HCT116 (cell line): ENCODE results near the gene KRT77. TPM values are rescaled to one million over a fixed set of nuclear protein-coding genes. Genes with fewer than 3 reads are reported as not detected.
A peak's percentile ranks its signal among the peaks of the same experiment; 100 is the strongest.

ENCODE experiments used
- ATAC-seq: fragments of 200-7000 bp; cut with Tn5 transposase; 2 replicates; pipeline ENCODE4 v1.9.1; 2020; ENCODE audit warnings: mild to moderate bottlenecking, moderate library complexity
- BruUV-seq: library from RNA; stranded (reverse); fragments of 400-500 nt; replicated peaks from 2 replicates; lab custom pipeline; 2021; lab: Mats Ljungman, UMichigan
- CTCF ChIA-PET: fragments of 300-600 bp; sonication (Branson Sonifier 250); formaldehyde crosslinking; loops from one replicate; lab custom pipeline; 2021; ENCODE audit warnings: antibody characterized with exemption; lab: Charles Lee
- POLR2A ChIA-PET: fragments of 300-600, 350-600 bp; sonication (Branson Sonifier 250); formaldehyde crosslinking; loops from one replicate; lab custom pipeline; 2021; ENCODE audit warnings: antibody characterized with exemption; lab: Charles Lee
- RAD21 ChIA-PET, 2 experiments: fragments of 300-600 bp; sonication (Branson Sonifier 250); formaldehyde crosslinking; loops; one replicate each; lab custom pipeline; 2023; ENCODE audit warnings: low total read pairs in 2 of 2; ENCODE audit not compliant: uncharacterized antibody in 2 of 2, unreplicated experiment in 2 of 2, low non-redundant PET in 1 of 2; lab: Charles Lee
- DNase-seq: peaks from one replicate; pipeline ENCODE4 v3.0.0-alpha.2; 2010; ENCODE audit warnings: low read depth, low spot score
- H2AFZ ChIP-seq: fragments of 200-600 bp; shearing (Covaris generic), sonication (generic); 2 replicates; pipeline ENCODE4 v1.6.1; 2017; ENCODE audit warnings: low read depth, mixed run types, mixed read lengths, antibody characterized with exemption, low read length; ENCODE audit not compliant: poor library complexity, severe bottlenecking
- H3K27ac ChIP-seq: 2 replicates; pipeline ENCODE4 v1.5.1; 2012; ENCODE audit warnings: low read depth, low read length
- H3K27me3 ChIP-seq: fragments of 200-600 bp; sonication (generic); 2 replicates; pipeline ENCODE4 v1.6.1; 2016; ENCODE audit warnings: mixed run types, low read length, mixed read lengths; ENCODE audit not compliant: insufficient read depth
- H3K36me3 ChIP-seq, 2 experiments: fragments of 200-500 bp in 1 of 2; fragments of 200-600 bp in 1 of 2; sonication (Bioruptor generic) in 1 of 2; sonication (generic) in 1 of 2; 2 replicates each; pipeline versions ENCODE4 v1.5.1 to v1.6.1; 2014 to 2016; ENCODE audit warnings: low read length in 2 of 2, inconsistent platforms in 1 of 2, mixed read lengths in 1 of 2, mixed run types in 1 of 2; ENCODE audit not compliant: insufficient read depth in 2 of 2, control insufficient read depth in 1 of 2
- H3K4me1 ChIP-seq, 2 experiments: fragments of 200-600 bp in 1 of 2; sonication (generic) in 1 of 2; 2 replicates each; pipeline versions ENCODE4 v1.5.1 to v1.6.1; 2012 to 2017; ENCODE audit warnings: low read length in 2 of 2, inconsistent platforms in 1 of 2, mild to moderate bottlenecking in 1 of 2, mixed read lengths in 1 of 2, mixed run types in 1 of 2, moderate library complexity in 1 of 2; ENCODE audit not compliant: insufficient read depth in 2 of 2, control insufficient read depth in 1 of 2
- H3K4me2 ChIP-seq: fragments of 200-600 bp; sonication (generic); 2 replicates; pipeline ENCODE4 v1.6.1; 2017; ENCODE audit warnings: mixed run types, low read length, mixed read lengths
- H3K4me3 ChIP-seq, 2 experiments: fragments of 200-600 bp in 1 of 2; sonication (generic) in 1 of 2; replicated peaks in 1 of 2; 2 replicates each; pipeline ENCODE4 v1.5.1; 2011 to 2016; ENCODE audit warnings: low read length in 2 of 2, control low read depth in 1 of 2, low read depth in 1 of 2, mild to moderate bottlenecking in 1 of 2, mixed read lengths in 1 of 2, mixed run types in 1 of 2
- H3K79me2 ChIP-seq: fragments of 200-600 bp; sonication (generic); 2 replicates; pipeline ENCODE4 v1.6.1; 2017; ENCODE audit warnings: mild to moderate bottlenecking, mixed run types, low read length, moderate library complexity, mixed read lengths; ENCODE audit not compliant: insufficient read depth
- H3K9ac ChIP-seq: fragments of 200-600 bp; sonication (generic); 2 replicates; pipeline ENCODE4 v1.6.1; 2016; ENCODE audit warnings: low read length, mixed read lengths
- H3K9me2 ChIP-seq: fragments of 200-600 bp; sonication (generic), shearing (Covaris generic); 2 replicates; pipeline ENCODE4 v1.6.1; 2017; ENCODE audit warnings: mixed run types, mild to moderate bottlenecking, moderate library complexity; ENCODE audit not compliant: insufficient read depth
- H3K9me3 ChIP-seq, 2 experiments: fragments of 200-500 bp in 1 of 2; fragments of 200-600 bp in 1 of 2; sonication (Bioruptor generic) in 1 of 2; sonication (generic) in 1 of 2; 2 replicates each; pipeline ENCODE4 v1.6.1; 2014 to 2017; ENCODE audit warnings: low read length in 2 of 2, mixed read lengths in 2 of 2, inconsistent platforms in 1 of 2, low read depth in 1 of 2, mild to moderate bottlenecking in 1 of 2, mixed run types in 1 of 2, moderate library complexity in 1 of 2; ENCODE audit not compliant: control insufficient read depth in 1 of 2, insufficient read depth in 1 of 2
- H4K20me1 ChIP-seq: fragments of 200-600 bp; sonication (generic), shearing (Covaris generic); 2 replicates; pipeline ENCODE4 v1.6.1; 2017; ENCODE audit warnings: mixed run types, mild to moderate bottlenecking, moderate library complexity; ENCODE audit not compliant: insufficient read depth
- CBX3 ChIP-seq: IDR thresholded peaks from 2 replicates; pipeline ENCODE4 v1.6.1; 2012; ENCODE audit warnings: low read depth
- CEBPB ChIP-seq: IDR thresholded peaks from 2 replicates; pipeline ENCODE4 v1.6.1; 2012; ENCODE audit warnings: low read depth
- CTCF ChIP-seq, 3 experiments: fragments of 200-600 bp in 1 of 3; sonication (generic) in 1 of 3; IDR thresholded peaks in 2 of 3; conservative IDR thresholded peaks in 1 of 3; 2 replicates each; pipeline ENCODE4 v1.5.1; 2012 to 2017; ENCODE audit warnings: low read depth in 2 of 3, low read length in 2 of 3, antibody characterized with exemption in 1 of 3, borderline replicate concordance in 1 of 3, control low read depth in 1 of 3, mild to moderate bottlenecking in 1 of 3, mixed read lengths in 1 of 3, mixed run types in 1 of 3, moderate library complexity in 1 of 3; ENCODE audit not compliant: insufficient read depth in 1 of 3
- EZH2phosphoT487 ChIP-seq: fragments of 200-600 bp; IDR thresholded peaks from 2 replicates; pipeline ENCODE4 v1.6.1; 2018; ENCODE audit warnings: antibody characterized with exemption, borderline replicate concordance
- POLR2AphosphoS5 ChIP-seq: IDR thresholded peaks from 2 replicates; pipeline ENCODE4 v1.6.1; 2011; ENCODE audit warnings: mild to moderate bottlenecking, low read depth, low read length, moderate library complexity
- RAD21 ChIP-seq: IDR thresholded peaks from 2 replicates; pipeline ENCODE4 v1.6.1; 2012; ENCODE audit warnings: low read depth, mild to moderate bottlenecking
- SIN3A ChIP-seq: IDR thresholded peaks from 2 replicates; pipeline ENCODE4 v1.6.1; 2012; ENCODE audit warnings: low read depth
- SRF ChIP-seq: IDR thresholded peaks from 2 replicates; pipeline ENCODE4 v1.6.1; 2012; ENCODE audit warnings: low read depth
- intact Hi-C: fragments of 100-400 bp; cut with micrococcal nuclease; formaldehyde crosslinking; loops from 2 replicates; pipeline ENCODE4 v1.10.0; 2022
- total RNA-seq: library from RNA; stranded (reverse); gene quantifications from one replicate; pipeline ENCODE4 v1.2.1, GENCODE V29; 2021; ENCODE audit not compliant: unreplicated experiment
- TF ChIP-seq, protein P1 (sequence below): IDR thresholded peaks from 2 replicates; pipeline ENCODE4 v1.6.1; 2011; ENCODE audit warnings: mild to moderate bottlenecking, low read length, moderate library complexity; ENCODE audit not compliant: insufficient replicate concordance; ENCODE audit errors: extremely low read depth

The KRT77 gene
- total RNA-seq, 1 experiment from 2014 or later, result not detected

DNA sequence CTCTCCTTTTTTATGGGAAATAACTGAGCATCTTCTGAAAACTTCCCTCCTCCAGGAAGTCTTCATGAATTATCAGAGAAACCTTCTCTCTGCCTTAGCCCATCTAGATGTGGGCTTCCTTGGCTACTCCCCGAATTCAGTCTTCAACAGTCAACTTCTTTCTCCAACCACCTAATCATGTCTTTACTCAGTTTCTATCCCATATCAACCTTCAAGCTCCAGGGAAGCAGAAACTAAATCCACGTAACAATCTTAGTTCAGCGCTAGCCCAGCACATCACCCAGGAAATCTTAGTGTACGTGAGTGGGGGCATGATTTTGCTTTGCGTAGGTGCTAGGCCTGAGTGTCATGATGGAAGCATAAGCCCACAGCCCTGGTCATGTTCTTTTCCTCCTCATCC is 12.7 kb upstream of the KRT77 start:
- Histone ChIP-seq H3K36me3 (no peaks in the 10 kb centered on the region), H3K27me3 (no peaks in the 10 kb centered on the region), H3K9ac (no peak overlapping the region), H2AFZ (no peak overlapping the region), H3K9me2 (no peaks in the 10 kb centered on the region), H3K4me2 (no peak overlapping the region), H3K9me3 (no peaks in the 10 kb centered on the region), H3K4me3 (no peak overlapping the region), H3K4me1 (no peaks in the 10 kb centered on the region; a peak in 1 of 4 replicates), H4K20me1 (no peaks in the 10 kb centered on the region), H3K27ac (no peak overlapping the region), H3K79me2 (no peaks in the 10 kb centered on the region)
- DNase-seq, result no peak
- BruUV-seq, result no TSS peak
- RAD21 ChIA-PET, result no interaction called here
- CTCF ChIA-PET, result interaction anchor here (1.0 to 1.6 kb wide), 6 partner anchors 9 to 320 kb away, joined by 4 to 7 read pairs (median 5); no protein-coding TSS in a partner anchor
- ATAC-seq, result no peak
- TF ChIP-seq, protein P1, sequence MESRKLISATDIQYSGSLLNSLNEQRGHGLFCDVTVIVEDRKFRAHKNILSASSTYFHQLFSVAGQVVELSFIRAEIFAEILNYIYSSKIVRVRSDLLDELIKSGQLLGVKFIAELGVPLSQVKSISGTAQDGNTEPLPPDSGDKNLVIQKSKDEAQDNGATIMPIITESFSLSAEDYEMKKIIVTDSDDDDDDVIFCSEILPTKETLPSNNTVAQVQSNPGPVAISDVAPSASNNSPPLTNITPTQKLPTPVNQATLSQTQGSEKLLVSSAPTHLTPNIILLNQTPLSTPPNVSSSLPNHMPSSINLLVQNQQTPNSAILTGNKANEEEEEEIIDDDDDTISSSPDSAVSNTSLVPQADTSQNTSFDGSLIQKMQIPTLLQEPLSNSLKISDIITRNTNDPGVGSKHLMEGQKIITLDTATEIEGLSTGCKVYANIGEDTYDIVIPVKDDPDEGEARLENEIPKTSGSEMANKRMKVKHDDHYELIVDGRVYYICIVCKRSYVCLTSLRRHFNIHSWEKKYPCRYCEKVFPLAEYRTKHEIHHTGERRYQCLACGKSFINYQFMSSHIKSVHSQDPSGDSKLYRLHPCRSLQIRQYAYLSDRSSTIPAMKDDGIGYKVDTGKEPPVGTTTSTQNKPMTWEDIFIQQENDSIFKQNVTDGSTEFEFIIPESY, result no peak
- TF ChIP-seq EZH2phosphoT487 (no peak), SRF (no peak), CEBPB (no peak)
- POLR2A ChIA-PET, result no interaction called here
- intact Hi-C loops, result loop anchor here (10.0 kb wide), 1 partner anchor 149 kb away; no protein-coding TSS in a partner anchor

- H3K36me3 ChIP-seq, result no peaks in the 10 kb centered on the region
- H3K4me3 ChIP-seq, result no peak overlapping the region
- RAD21 ChIA-PET, result no interaction called here
- no peaks in the 10 kb centered on the region for H3K79me2 ChIP-seq
- H3K9me3 ChIP-seq, result no peaks in the 10 kb centered on the region
- peak overlapping the region; percentile 54 for H2AFZ ChIP-seq
- no peaks in the 10 kb centered on the region for H3K27me3 ChIP-seq
- no TSS peak for BruUV-seq
- H3K4me1 ChIP-seq, result no peaks in the 10 kb centered on the region; a peak in 1 of 4 replicates
- H3K9me2 ChIP-seq, result no peaks in the 10 kb centered on the region
- intact Hi-C loops, result loop anchor here (10.0 kb wide), 1 partner anchor 149 kb away; no protein-coding TSS in a partner anchor
- no peaks in the 10 kb centered on the region for H4K20me1 ChIP-seq
- H3K9ac ChIP-seq, result no peak overlapping the region
- DNase-seq (peak; percentile 16), ATAC-seq (peak; percentile 95)
- H3K27ac ChIP-seq, result no peak overlapping the region
- no peak overlapping the region for H3K4me2 ChIP-seq
- no peak for TF ChIP-seq CBX3
- TF ChIP-seq SRF, result no peak
- TF ChIP-seq RAD21, result peak; percentile 49
- TF ChIP-seq POLR2AphosphoS5, result no peak
- no peak for TF ChIP-seq SIN3A
- peak; percentile 45 to 71 (median 68); a peak in 5 of 6 replicates for TF ChIP-seq CTCF (IDR thresholded peaks at IDR 0.05 in 2 of 3, conservative IDR thresholded peaks at IDR 0.05 in 1 of 3; ENCODE audit: borderline replicate concordance in 1 of 3, insufficient read depth in 1 of 3, low read depth in 2 of 3, low read length in 2 of 3)
- TF ChIP-seq EZH2phosphoT487, result no peak
- TF ChIP-seq, protein P1, result no peak
- CTCF ChIA-PET, result interaction anchor here (1.0 to 1.6 kb wide), 6 partner anchors 8 to 320 kb away, joined by 3 to 7 read pairs (median 5); no protein-coding TSS in a partner anchor
- POLR2A ChIA-PET, result no interaction called here
Observed at GRCh38 chr12:52715416-52715815, 12.1 kb upstream of the KRT77 start.
